SK-N-SH (cell line): ENCODE data around the gene DUSP16. TPM values are rescaled to one million over a fixed set of nuclear protein-coding genes. Genes with fewer than 3 reads are reported as not detected.
A peak's percentile ranks its signal among the peaks of the same experiment; 100 is the strongest.

Experiments used
- CTCF ChIA-PET: fragments of 300-600, 350-600 bp; formaldehyde crosslinking; extraction: SDS; loops from one replicate; lab custom pipeline; 2021; lab: Yijun Ruan, JAX
- POLR2A ChIA-PET: fragments of 350-600 bp; sonication (Branson Sonifier 250); formaldehyde crosslinking; extraction: SDS; loops from one replicate; lab custom pipeline; 2020; ENCODE audit warnings: antibody characterized with exemption, inconsistent platforms; lab: Yijun Ruan, JAX
- DNase-seq: peaks from one replicate; pipeline ENCODE4 v3.0.0; 2012
- H2AFZ ChIP-seq: fragments of 200-600 bp; sonication (generic); 2 replicates; pipeline ENCODE4 v1.8.1; 2016; ENCODE audit warnings: antibody characterized with exemption, mild to moderate bottlenecking, low read depth
- H3F3A ChIP-seq: fragments of 200-600 bp; sonication (generic); replicated peaks from 2 replicates; pipeline ENCODE3; 2016; ENCODE audit warnings: antibody characterized with exemption, mild to moderate bottlenecking; ENCODE audit not compliant: insufficient read depth
- H3K27ac ChIP-seq, 2 experiments: fragments of 200-500 bp in 1 of 2; fragments of 200-600 bp in 1 of 2; sonication (Bioruptor generic) in 1 of 2; sonication (generic), shearing (Covaris generic) in 1 of 2; 2 replicates each; pipeline versions ENCODE4 v1.5.1 to v1.6.1; 2014 to 2016; ENCODE audit warnings: low read depth in 2 of 2, inconsistent platforms in 1 of 2, low read length in 1 of 2, mild to moderate bottlenecking in 1 of 2, mixed read lengths in 1 of 2
- H3K27me3 ChIP-seq: fragments of 200-600 bp; sonication (generic), shearing (Covaris generic); 2 replicates; pipeline ENCODE4 v1.6.1; 2016; ENCODE audit warnings: mixed run types; ENCODE audit not compliant: insufficient read depth
- H3K36me3 ChIP-seq, 2 experiments: fragments of 200-500 bp in 1 of 2; fragments of 200-600 bp in 1 of 2; sonication (Bioruptor generic) in 1 of 2; sonication (generic) in 1 of 2; replicated peaks in 1 of 2; 2 replicates each; pipeline versions ENCODE3 to v1.5.1; 2014 to 2016; ENCODE audit warnings: low read length in 1 of 2, mild to moderate bottlenecking in 1 of 2; ENCODE audit not compliant: insufficient read depth in 2 of 2, control insufficient read depth in 1 of 2
- H3K4me1 ChIP-seq, 2 experiments: fragments of 200-500 bp in 1 of 2; fragments of 200-600 bp in 1 of 2; sonication (Bioruptor generic) in 1 of 2; sonication (generic), shearing (Covaris generic) in 1 of 2; 2 replicates each; pipeline versions ENCODE4 v1.5.1 to v1.6.1; 2014 to 2016; ENCODE audit warnings: low read depth in 1 of 2, low read length in 1 of 2, mixed run types in 1 of 2; ENCODE audit not compliant: insufficient read depth in 2 of 2, control insufficient read depth in 1 of 2
- H3K4me2 ChIP-seq: fragments of 200-600 bp; sonication (generic), shearing (Covaris generic); 2 replicates; pipeline ENCODE4 v1.6.1; 2017; ENCODE audit warnings: mixed run types
- H3K4me3 ChIP-seq, 2 experiments: fragments of 200-500 bp in 1 of 2; fragments of 200-600 bp in 1 of 2; sonication (Bioruptor generic) in 1 of 2; sonication (generic), shearing (Covaris generic) in 1 of 2; 2 replicates each; pipeline versions ENCODE4 v1.5.1 to v1.8.1; 2014 to 2016; ENCODE audit warnings: low read depth in 2 of 2, inconsistent platforms in 1 of 2, low read length in 1 of 2, mild to moderate bottlenecking in 1 of 2, mixed read lengths in 1 of 2, moderate library complexity in 1 of 2
- H3K79me2 ChIP-seq: fragments of 200-600 bp; sonication (generic); 2 replicates; pipeline ENCODE4 v1.8.1; 2017; ENCODE audit warnings: mild to moderate bottlenecking; ENCODE audit not compliant: insufficient read depth
- H3K9ac ChIP-seq: fragments of 200-600 bp; sonication (generic); 2 replicates; pipeline ENCODE4 v1.6.1; 2017; ENCODE audit warnings: mixed run types
- H3K9me2 ChIP-seq: fragments of 200-600 bp; sonication (generic); 2 replicates; pipeline ENCODE4 v1.6.1; 2017; ENCODE audit warnings: mixed run types
- H3K9me3 ChIP-seq: fragments of 200-600 bp; sonication (generic); 2 replicates; pipeline ENCODE4 v1.6.1; 2017; ENCODE audit warnings: mixed run types, mild to moderate bottlenecking, moderate library complexity
- H4K20me1 ChIP-seq: fragments of 200-600 bp; sonication (generic); 2 replicates; pipeline ENCODE4 v1.6.1; 2017; ENCODE audit warnings: mild to moderate bottlenecking, mixed run types; ENCODE audit not compliant: insufficient read depth
- CHD2 ChIP-seq: fragments of 150-350 bp; IDR thresholded peaks from 2 replicates; pipeline ENCODE4 v1.6.1; 2018; ENCODE audit warnings: low read length; ENCODE audit not compliant: partially characterized antibody
- FOSL2 ChIP-seq: IDR thresholded peaks from 2 replicates; pipeline ENCODE4 v1.4.0; 2012; ENCODE audit warnings: low read depth, mild to moderate bottlenecking, moderate library complexity, borderline replicate concordance
- GABPA ChIP-seq: IDR thresholded peaks from 2 replicates; pipeline ENCODE4 v1.4.0; 2012; ENCODE audit warnings: low read depth, mild to moderate bottlenecking
- GATA2 ChIP-seq: sonication (generic); formaldehyde crosslinking; IDR thresholded peaks from 2 replicates; pipeline ENCODE4 v1.5.0; 2020; ENCODE audit warnings: mild to moderate bottlenecking, missing genetic modification reagents
- IRF3 ChIP-seq: fragments of 150-350 bp; IDR thresholded peaks from 2 replicates; pipeline ENCODE4 v1.6.1; 2016; ENCODE audit warnings: mild to moderate bottlenecking, low read depth, low read length
- MEF2A ChIP-seq: IDR thresholded peaks from 2 replicates; pipeline ENCODE4 v1.4.0; 2012; ENCODE audit warnings: low read depth, borderline replicate concordance
- MXI1 ChIP-seq: IDR thresholded peaks from 2 replicates; pipeline ENCODE4 v1.6.1; 2012; ENCODE audit warnings: mild to moderate bottlenecking, low read depth, low read length, improper control_type of control experiment
- NFIC ChIP-seq: IDR thresholded peaks from 2 replicates; pipeline ENCODE4 v1.4.0; 2012; ENCODE audit warnings: borderline replicate concordance
- PBX3 ChIP-seq: IDR thresholded peaks from 2 replicates; pipeline ENCODE4; 2012
- TCF12 ChIP-seq: IDR thresholded peaks from 2 replicates; pipeline ENCODE4 v1.4.0; 2012
- TEAD4 ChIP-seq: IDR thresholded peaks from 2 replicates; pipeline ENCODE4 v1.4.0; 2012; ENCODE audit warnings: mild to moderate bottlenecking, borderline replicate concordance; ENCODE audit not compliant: insufficient read depth
- USF1 ChIP-seq: IDR thresholded peaks from 2 replicates; pipeline ENCODE4 v1.4.0; 2012; ENCODE audit warnings: low read depth, borderline replicate concordance
- WGBS: methylation state at CpG from one replicate; pipeline ENCODE4 v1.1.6; 2017; ENCODE audit warnings: low lambda C conversion rate; 5-methylcytosine and 5-hydroxymethylcytosine counted together
- polyA plus RNA-seq, 3 experiments: library from polyadenylated mRNA; depleted of rRNA; stranded (reverse); fragments of >200 nt; gene quantifications; 2 replicates each; pipeline ENCODE4 v1.2.3, GENCODE V29; 2012
- TF ChIP-seq, protein P1 (sequence below): IDR thresholded peaks from 2 replicates; pipeline ENCODE4 v1.4.0; 2012; ENCODE audit warnings: low read depth, borderline replicate concordance
- TF ChIP-seq, protein P2 (sequence below): IDR thresholded peaks from 2 replicates; pipeline ENCODE4 v1.4.0; 2012; ENCODE audit warnings: low read depth

Gene DUSP16
- polyA plus RNA-seq, 1 of the 3 experiments (the other 2 are of a cell fraction) = 7.1 TPM

DNA sequence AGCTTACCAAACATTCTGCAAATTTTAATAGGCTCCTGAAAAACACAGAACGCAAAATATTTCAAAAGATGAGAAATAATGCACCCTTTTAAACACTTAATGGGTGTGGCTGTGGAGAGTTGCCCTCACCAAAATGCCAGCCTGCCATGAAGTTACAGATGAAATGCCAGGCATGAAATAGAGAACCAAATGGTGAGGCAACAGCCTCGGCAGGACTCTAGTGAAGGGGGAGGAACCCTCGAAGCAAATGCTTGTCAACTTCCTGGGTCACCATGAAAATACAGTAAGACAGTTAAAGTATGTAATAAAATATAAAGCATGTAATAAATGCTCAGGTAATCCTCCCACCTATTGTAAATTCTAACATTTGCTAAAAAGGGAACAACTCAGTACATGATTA lies 24.1 kb downstream of the DUSP16 start (continued):
- TF ChIP-seq, protein P1, sequence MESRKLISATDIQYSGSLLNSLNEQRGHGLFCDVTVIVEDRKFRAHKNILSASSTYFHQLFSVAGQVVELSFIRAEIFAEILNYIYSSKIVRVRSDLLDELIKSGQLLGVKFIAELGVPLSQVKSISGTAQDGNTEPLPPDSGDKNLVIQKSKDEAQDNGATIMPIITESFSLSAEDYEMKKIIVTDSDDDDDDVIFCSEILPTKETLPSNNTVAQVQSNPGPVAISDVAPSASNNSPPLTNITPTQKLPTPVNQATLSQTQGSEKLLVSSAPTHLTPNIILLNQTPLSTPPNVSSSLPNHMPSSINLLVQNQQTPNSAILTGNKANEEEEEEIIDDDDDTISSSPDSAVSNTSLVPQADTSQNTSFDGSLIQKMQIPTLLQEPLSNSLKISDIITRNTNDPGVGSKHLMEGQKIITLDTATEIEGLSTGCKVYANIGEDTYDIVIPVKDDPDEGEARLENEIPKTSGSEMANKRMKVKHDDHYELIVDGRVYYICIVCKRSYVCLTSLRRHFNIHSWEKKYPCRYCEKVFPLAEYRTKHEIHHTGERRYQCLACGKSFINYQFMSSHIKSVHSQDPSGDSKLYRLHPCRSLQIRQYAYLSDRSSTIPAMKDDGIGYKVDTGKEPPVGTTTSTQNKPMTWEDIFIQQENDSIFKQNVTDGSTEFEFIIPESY = no peak
- no peak for TF ChIP-seq MXI1

GRCh38 chr12:12537421-12537820 lies 25.2 kb downstream of the DUSP16 start:
- Histone ChIP-seq H3K36me3 (peaks cover 4 to 7% of the 10 kb centered on the region in 2 experiments), H3K79me2 (peaks cover 92% of the 10 kb centered on the region), H3K4me1 (peaks cover 14 to 24% of the 10 kb centered on the region in 2 experiments), H3F3A (peaks cover 6% of the 10 kb centered on the region), H3K27ac (no peak overlapping the region), H3K4me3 (no peak overlapping the region), H3K9me2 (no peaks in the 10 kb centered on the region), H3K27me3 (no peaks in the 10 kb centered on the region), H3K4me2 (no peak overlapping the region), H3K9me3 (no peaks in the 10 kb centered on the region), H2AFZ (no peak overlapping the region), H3K9ac (no peak overlapping the region), H4K20me1 (no peaks in the 10 kb centered on the region)
- ChIA-PET POLR2A (no interaction called here), CTCF (no interaction called here)
- TF ChIP-seq USF1 (no peak), NFIC (peak; percentile 8; the same call in 1 of the 2 replicates), TCF12 (peak; percentile 19; the same call in 1 of the 2 replicates)
- DNase-seq = no peak
- 57% methylated on average over 2 of the region's 2 CpGs for WGBS

DNA sequence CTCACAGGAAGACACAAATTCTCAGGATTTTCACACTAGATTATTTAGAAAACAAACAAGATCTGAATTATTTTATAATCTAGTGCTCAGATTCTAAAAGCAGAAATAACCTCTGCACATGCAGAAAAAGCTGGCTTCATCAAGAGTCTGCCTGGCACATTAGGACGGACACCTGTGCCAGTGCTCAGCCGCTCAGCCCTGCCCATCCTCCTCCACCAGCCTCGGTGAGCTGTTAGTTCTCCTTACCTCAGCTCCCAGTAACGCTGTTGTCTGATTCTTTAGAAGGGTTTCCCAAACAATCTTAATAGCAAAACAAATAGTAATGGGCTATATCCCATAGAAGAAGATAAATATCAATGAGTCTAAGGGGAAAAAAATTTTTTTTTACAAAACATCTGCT lies 27.7 kb downstream of the DUSP16 start:
- no peak for TF ChIP-seq PBX3
- TF ChIP-seq TEAD4 = no peak
- no peak for TF ChIP-seq CHD2
- TF ChIP-seq, protein P2, sequence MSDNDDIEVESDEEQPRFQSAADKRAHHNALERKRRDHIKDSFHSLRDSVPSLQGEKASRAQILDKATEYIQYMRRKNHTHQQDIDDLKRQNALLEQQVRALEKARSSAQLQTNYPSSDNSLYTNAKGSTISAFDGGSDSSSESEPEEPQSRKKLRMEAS = no peak
- no peak for TF ChIP-seq GATA2
- TF ChIP-seq IRF3 = no peak
- no peak for TF ChIP-seq MEF2A
- TF ChIP-seq, protein P1 = no peak
- no peak for TF ChIP-seq GABPA
- TF ChIP-seq FOSL2 = no peak
- TF ChIP-seq MXI1 = no peak
- no peak for TF ChIP-seq NFIC
- CTCF ChIA-PET = interaction anchor here (1.0 to 1.6 kb wide), 4 partner anchors 11 to 158 kb away, joined by 3 to 4 read pairs (median 4); no protein-coding TSS in a partner anchor
- POLR2A ChIA-PET = no interaction called here
- H3K9me3 ChIP-seq = no peaks in the 10 kb centered on the region
- DNase-seq = no peak
- peaks cover 0 to 6% of the 10 kb centered on the region in 2 experiments for H3K36me3 ChIP-seq
- no peak overlapping the region for H3K9ac ChIP-seq
- 77% methylated on average over 4 of the region's 4 CpGs for WGBS
- H3K79me2 ChIP-seq = peaks cover 96% of the 10 kb centered on the region
- H3K27me3 ChIP-seq = no peaks in the 10 kb centered on the region
- no peaks in the 10 kb centered on the region; the same call in 1 of the 2 replicates for H4K20me1 ChIP-seq
- H3F3A ChIP-seq = peaks cover 14% of the 10 kb centered on the region
- no peak overlapping the region for H2AFZ ChIP-seq
- no peak overlapping the region for H3K4me2 ChIP-seq
- no peaks in the 10 kb centered on the region for H3K9me2 ChIP-seq
- peak overlapping the region; percentile 39 to 85; a peak in 3 of 4 replicates for H3K27ac ChIP-seq
- no peak overlapping the region for H3K4me3 ChIP-seq
- H3K4me1 ChIP-seq = peaks cover 14 to 24% of the 10 kb centered on the region in 2 experiments
